ENCODE results near the gene EMP2.

EMP2 gene

GRCh38 chr16:10619271-10619849 lies 39.0 kb upstream of the EMP2 start:
- no peak for TF ChIP-seq CTCF (IDR thresholded peaks at IDR 0.05)

- TF ChIP-seq CTCF (IDR thresholded peaks at IDR 0.05): no peak
These were observed 38.4 kb upstream of the EMP2 start for GRCh38 chr16:10618710-10619209.

DNA sequence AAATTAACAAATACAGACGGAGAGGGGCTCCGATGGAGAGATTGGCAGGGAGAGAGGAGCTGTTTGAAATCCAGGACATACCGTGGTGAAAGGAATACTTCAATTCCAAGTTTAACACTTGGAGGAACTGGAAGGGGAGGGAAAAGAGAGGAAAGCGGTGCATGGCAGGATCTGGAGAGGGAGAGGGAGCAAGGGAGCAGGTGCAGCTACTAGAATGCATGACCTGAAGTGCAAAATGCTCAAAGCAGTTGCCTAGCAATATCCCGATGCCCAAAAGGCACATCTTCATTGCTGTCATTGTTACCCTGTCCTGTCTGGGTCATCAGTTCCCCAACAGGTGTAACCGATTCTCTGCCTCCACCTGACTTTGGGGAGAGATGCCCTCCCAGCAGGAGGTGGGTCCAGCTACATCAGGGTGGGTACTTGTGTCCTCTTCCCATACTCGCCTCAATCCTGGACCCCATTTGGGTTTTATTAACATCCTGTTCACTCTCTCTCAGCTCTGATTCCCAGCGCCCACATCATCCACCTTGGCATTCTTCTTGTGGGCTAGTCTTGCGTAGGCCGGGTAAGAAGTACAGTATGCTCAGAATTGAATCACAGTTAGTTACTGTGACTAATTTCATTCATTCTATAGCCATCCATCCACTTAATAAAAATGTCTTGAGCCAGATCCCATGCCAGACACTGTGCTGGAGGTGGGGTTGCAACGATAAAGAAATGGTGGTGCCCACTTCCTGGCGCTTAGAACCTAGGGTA lies 37.4 kb upstream of the EMP2 start:
- no peak for TF ChIP-seq CTCF (IDR thresholded peaks at IDR 0.05)

GRCh38 chr16:10616756-10617640 lies 36.6 kb upstream of the EMP2 start:
- no peak for TF ChIP-seq CTCF (IDR thresholded peaks at IDR 0.05)

GRCh38 chr16:10616419-10616755 lies 36.0 kb upstream of the EMP2 start:
- TF ChIP-seq CTCF (IDR thresholded peaks at IDR 0.05): no peak

DNA sequence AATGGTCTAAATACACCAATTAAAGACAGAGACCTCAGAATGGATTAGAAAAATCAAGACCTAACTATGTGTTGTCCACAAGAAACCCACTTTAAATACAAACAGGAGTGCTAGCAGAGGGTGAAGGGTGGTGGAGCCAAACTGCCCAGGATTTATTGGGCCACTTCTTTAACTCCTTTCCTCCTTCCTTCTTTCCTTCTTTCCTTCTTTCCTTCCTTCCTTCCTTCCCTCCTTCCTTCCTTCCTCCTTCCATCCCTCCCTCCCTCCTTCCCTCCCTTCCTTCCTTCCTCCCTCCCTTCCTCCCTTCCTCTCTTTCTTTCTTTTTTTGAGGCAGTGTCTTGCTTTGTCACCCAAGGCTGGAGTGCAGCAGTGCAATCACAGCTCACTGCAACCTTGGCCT lies 34.3 kb upstream of the EMP2 start:
- no peak for TF ChIP-seq CTCF (IDR thresholded peaks at IDR 0.05)

DNA sequence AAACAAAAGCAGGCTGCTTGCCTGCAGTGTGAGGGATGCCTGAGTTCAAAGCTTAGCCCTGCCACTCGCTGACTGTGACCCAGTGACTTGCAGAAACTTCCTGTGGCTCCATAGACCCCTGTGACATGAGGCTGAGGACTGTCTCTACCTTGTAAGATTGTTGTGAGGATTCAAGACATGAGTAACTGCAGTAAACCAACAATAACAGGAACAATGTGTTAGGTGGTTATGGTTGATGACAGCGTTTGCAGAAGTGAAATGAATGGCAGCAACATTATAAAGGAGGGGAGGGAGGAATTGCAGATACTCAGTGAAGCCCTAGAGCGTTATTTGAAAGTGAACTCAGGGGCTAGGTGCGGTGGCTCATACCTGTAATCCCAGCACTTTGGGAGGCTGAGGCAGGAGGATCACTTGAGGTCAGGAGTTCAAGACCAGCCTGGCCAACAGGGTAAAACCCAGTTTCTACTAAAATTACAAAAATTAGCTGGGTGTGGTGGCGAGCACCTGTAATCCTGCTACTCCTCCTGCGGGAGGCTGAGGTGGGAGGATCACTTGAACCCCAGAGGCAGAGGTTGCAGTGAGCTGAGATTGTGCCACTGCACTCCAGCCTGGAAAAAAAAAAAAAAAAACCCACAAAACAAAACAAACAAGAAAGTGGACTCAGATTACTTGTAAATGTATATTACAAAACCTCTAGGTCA lies 33.5 kb upstream of the EMP2 start:
- TF ChIP-seq CTCF (IDR thresholded peaks at IDR 0.05): no peak

Measured in LNCAP (cell line).